Measurements from ENCODE around the gene USP53. TPM values are rescaled to one million over a fixed set of nuclear protein-coding genes. Genes with fewer than 3 reads are reported as not detected.

USP53 gene
- total and polyA plus RNA-seq, 2 of the 13 experiments (the other 11 are each of a cell fraction or from before 2014, with no cell fraction given) = 5.3 to 8.1 TPM

DNA sequence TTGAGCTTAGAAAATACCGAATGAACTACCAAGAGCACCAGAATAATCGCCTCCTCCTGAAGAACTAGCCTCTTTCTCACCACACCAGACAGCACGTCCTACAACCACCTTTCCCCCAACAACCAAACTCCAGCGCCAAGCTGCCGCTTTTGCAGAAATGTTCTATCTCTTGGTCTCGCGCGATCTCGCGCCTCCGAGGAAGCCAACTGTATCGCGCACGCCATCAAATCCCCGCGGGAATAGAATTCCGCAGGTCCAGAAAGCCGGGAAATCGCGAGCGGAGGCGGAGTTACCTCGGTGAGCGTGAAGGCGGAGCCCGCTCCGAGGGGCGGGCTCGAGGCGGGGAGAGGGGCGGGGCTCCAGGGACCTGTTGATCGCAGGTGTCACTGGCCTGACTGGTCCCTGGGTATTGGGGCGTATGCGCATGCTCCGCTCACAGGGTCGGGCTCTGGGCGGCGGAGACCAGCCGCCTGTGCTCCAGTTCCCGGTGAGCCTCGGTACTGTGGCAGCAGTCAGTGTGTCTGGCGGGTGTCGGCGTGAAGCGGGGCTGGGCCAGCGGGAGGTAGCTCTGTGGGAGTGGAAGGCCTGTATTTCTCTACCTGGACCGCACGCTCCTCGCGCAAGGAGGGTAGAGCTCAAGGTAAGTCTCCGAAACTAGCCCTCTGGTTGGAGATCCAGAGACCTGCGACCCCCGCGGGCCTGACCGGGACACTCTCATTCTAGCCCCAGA, at the start of gene USP53 (continued):
- TF ChIP-seq ZNF781 (CRISPR knock-in tag; IDR thresholded peaks at IDR 0.05; ENCODE audit: borderline replicate concordance, not compliant biosample characterization) = no peak
- peak; percentile 60 for TF ChIP-seq RBM39 (IDR thresholded peaks at IDR 0.05; ENCODE audit: low read depth, low read length, poor library complexity, severe bottlenecking)
- TF ChIP-seq CERS6 (CRISPR knock-in tag; IDR thresholded peaks at IDR 0.05) = no peak
- no peak for TF ChIP-seq ZNF432 (CRISPR knock-in tag; IDR thresholded peaks at IDR 0.05; ENCODE audit: borderline replicate concordance)
- no peak for TF ChIP-seq THYN1 (CRISPR knock-in tag; IDR thresholded peaks at IDR 0.05; ENCODE audit: borderline replicate concordance, low read depth)
- TF ChIP-seq CBX2 (IDR thresholded peaks at IDR 0.05; ENCODE audit: low read depth, low read length) = no peak
- TF ChIP-seq CBX2 (CRISPR knock-in tag; IDR thresholded peaks at IDR 0.05; ENCODE audit: low read depth) = 0 out of 2 replicates have a peak, but pooled peaks have one; percentile 53
- TF ChIP-seq RCOR2 (CRISPR knock-in tag; IDR thresholded peaks at IDR 0.05) = peak; percentile 54; the same call in 1 of the 2 replicates
- TF ChIP-seq, protein P1, sequence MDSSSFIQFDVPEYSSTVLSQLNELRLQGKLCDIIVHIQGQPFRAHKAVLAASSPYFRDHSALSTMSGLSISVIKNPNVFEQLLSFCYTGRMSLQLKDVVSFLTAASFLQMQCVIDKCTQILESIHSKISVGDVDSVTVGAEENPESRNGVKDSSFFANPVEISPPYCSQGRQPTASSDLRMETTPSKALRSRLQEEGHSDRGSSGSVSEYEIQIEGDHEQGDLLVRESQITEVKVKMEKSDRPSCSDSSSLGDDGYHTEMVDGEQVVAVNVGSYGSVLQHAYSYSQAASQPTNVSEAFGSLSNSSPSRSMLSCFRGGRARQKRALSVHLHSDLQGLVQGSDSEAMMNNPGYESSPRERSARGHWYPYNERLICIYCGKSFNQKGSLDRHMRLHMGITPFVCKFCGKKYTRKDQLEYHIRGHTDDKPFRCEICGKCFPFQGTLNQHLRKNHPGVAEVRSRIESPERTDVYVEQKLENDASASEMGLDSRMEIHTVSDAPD (CRISPR knock-in tag; IDR thresholded peaks at IDR 0.05) = 0 out of 2 replicates have a peak, but pooled peaks have one; percentile 7
- no peak for TF ChIP-seq ZNF354B (CRISPR knock-in tag; IDR thresholded peaks at IDR 0.05)
- 0 out of 2 replicates have a peak, but pooled peaks have one; percentile 46 for TF ChIP-seq SRY (CRISPR knock-in tag; IDR thresholded peaks at IDR 0.05)
- peak; percentile 73; the same call in 1 of the 2 replicates for TF ChIP-seq ZNF839 (CRISPR knock-in tag; IDR thresholded peaks at IDR 0.05; ENCODE audit: borderline replicate concordance)
- TF ChIP-seq HNRNPH1 (optimal IDR thresholded peaks at IDR 0.05; ENCODE audit: low read depth, low read length) = peak; percentile 91
- TF ChIP-seq ZNF619 (CRISPR knock-in tag; IDR thresholded peaks at IDR 0.05) = no peak
- TF ChIP-seq MAZ (IDR thresholded peaks at IDR 0.05; ENCODE audit: borderline replicate concordance, low read depth, low read length) = peak; percentile 43; the same call in 1 of the 2 replicates
- TF ChIP-seq MAZ (CRISPR knock-in tag; IDR thresholded peaks at IDR 0.05; ENCODE audit: low read depth) = no peak
- TF ChIP-seq ZNF501 (CRISPR knock-in tag; IDR thresholded peaks at IDR 0.05) = peak; percentile 86
- TF ChIP-seq ZNF709 (CRISPR knock-in tag; IDR thresholded peaks at IDR 0.05) = peak; percentile 67; the same call in 1 of the 2 replicates
- TF ChIP-seq NAIF1 (CRISPR knock-in tag; IDR thresholded peaks at IDR 0.05; ENCODE audit: borderline replicate concordance) = peak; percentile 84
- no peak for TF ChIP-seq NBN (conservative IDR thresholded peaks at IDR 0.05)
- TF ChIP-seq MAFG (CRISPR knock-in tag; IDR thresholded peaks at IDR 0.05) = no peak
- TF ChIP-seq SOX5 (CRISPR knock-in tag; IDR thresholded peaks at IDR 0.05; ENCODE audit: borderline replicate concordance) = peak; percentile 11; the same call in 1 of the 2 replicates
- peak; percentile 86; the same call in 1 of the 2 replicates for TF ChIP-seq DMTF1 (CRISPR knock-in tag; IDR thresholded peaks at IDR 0.05)
- no peak for TF ChIP-seq ZSCAN12 (CRISPR knock-in tag; IDR thresholded peaks at IDR 0.05)
- TF ChIP-seq KAT8 (CRISPR knock-in tag; IDR thresholded peaks at IDR 0.05) = peak; percentile 84
